Neural progenitor cell (in vitro differentiated cells): Measurements from ENCODE around the gene CCDC60.

Experiments used
- EZH2 ChIP-seq: fragments of 200-600 bp; sonication (generic); IDR thresholded peaks from 2 replicates; pipeline ENCODE4 v1.6.1; 2017; ENCODE audit warnings: antibody characterized with exemption, mild to moderate bottlenecking, moderate library complexity
- EZH2phosphoT487 ChIP-seq: fragments of 200-600 bp; sonication (generic); IDR thresholded peaks from 2 replicates; pipeline ENCODE4 v1.6.1; 2017; ENCODE audit warnings: antibody characterized with exemption
- TF ChIP-seq, protein P1 (sequence below): fragments of 200-600 bp; sonication (generic); IDR thresholded peaks from 2 replicates; pipeline ENCODE4 v1.5.1; 2017; ENCODE audit warnings: antibody characterized with exemption, mild to moderate bottlenecking

DNA sequence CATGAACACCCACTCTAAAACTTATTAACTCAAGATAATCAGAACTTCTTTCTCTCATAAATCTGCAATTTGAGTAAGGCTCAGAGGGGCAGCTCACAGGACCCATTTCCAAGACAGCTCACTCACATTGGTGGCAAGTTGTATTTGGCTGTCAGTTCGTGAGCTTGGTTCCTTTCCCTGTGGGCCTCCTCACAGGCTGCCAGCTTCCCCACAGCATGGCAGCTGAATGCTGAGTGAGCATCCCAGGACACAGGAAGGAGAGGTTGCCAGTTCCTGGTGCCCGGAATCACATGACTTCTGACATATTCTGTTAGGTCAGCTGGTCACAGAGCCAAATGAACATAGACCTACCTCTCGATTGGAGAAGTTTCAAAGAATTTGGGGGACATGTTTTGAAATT lies 142.4 kb downstream of the CCDC60 start:
- TF ChIP-seq EZH2phosphoT487, result no peak
- TF ChIP-seq, protein P1, sequence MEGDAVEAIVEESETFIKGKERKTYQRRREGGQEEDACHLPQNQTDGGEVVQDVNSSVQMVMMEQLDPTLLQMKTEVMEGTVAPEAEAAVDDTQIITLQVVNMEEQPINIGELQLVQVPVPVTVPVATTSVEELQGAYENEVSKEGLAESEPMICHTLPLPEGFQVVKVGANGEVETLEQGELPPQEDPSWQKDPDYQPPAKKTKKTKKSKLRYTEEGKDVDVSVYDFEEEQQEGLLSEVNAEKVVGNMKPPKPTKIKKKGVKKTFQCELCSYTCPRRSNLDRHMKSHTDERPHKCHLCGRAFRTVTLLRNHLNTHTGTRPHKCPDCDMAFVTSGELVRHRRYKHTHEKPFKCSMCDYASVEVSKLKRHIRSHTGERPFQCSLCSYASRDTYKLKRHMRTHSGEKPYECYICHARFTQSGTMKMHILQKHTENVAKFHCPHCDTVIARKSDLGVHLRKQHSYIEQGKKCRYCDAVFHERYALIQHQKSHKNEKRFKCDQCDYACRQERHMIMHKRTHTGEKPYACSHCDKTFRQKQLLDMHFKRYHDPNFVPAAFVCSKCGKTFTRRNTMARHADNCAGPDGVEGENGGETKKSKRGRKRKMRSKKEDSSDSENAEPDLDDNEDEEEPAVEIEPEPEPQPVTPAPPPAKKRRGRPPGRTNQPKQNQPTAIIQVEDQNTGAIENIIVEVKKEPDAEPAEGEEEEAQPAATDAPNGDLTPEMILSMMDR, result no peak
- TF ChIP-seq EZH2, result no peak
